ENCODE results near the gene MED28.
"Not testable (repeated sequence)": the region's sequence is repeated elsewhere in the genome, so short reads cannot be mapped to it uniquely, and the experiment has no call there.

The MED28 gene

GRCh38 chr4:17614416-17615299 is at the start of gene MED28:
MED28 (plus strand) TSS chr4:17614641; CDS start chr4:17614655, 14 bp downstream.
- peak; percentile 95 to 96 for DNase-seq

GRCh38 chr4:17565846-17566245 is 48.6 kb upstream of the MED28 start:
- DNase-seq = no peak

- DNase-seq = no peak
These were observed 47.2 kb upstream of the MED28 start for GRCh38 chr4:17567271-17567670.

GRCh38 chr4:17574206-17574605 is 40.2 kb upstream of the MED28 start:
- no peak for DNase-seq

GRCh38 chr4:17575177-17575576 is 39.3 kb upstream of the MED28 start:
- not testable (repeated sequence) for DNase-seq

GRCh38 chr4:17576932-17577664 is 37.3 kb upstream of the MED28 start, which contains the start of gene LAP3:
LAP3 (plus strand) TSS chr4:17577198; CDS start chr4:17577466, 268 bp downstream.
- DNase-seq = peak; percentile 98 to 99

GRCh38 chr4:17577665-17578481 is 36.6 kb upstream of the MED28 start:
- no peak for DNase-seq

- DNase-seq = peak in 1 of 2 donors; percentile 38
These were observed 36.0 kb upstream of the MED28 start for GRCh38 chr4:17578482-17578891.

GRCh38 chr4:17580969-17581368 is 33.5 kb upstream of the MED28 start:
- DNase-seq = no peak

GRCh38 chr4:17583276-17583675 is 31.2 kb upstream of the MED28 start:
- no peak for DNase-seq

GRCh38 chr4:17583941-17584340 is 30.5 kb upstream of the MED28 start:
- DNase-seq = no peak

- DNase-seq = no peak
These were observed 29.8 kb upstream of the MED28 start for GRCh38 chr4:17584521-17585213.

- no peak for DNase-seq
These were observed 27.2 kb upstream of the MED28 start for GRCh38 chr4:17587094-17587822.

GRCh38 chr4:17589355-17589754 is 25.1 kb upstream of the MED28 start:
- DNase-seq = no peak

GRCh38 chr4:17595471-17596005 is 18.9 kb upstream of the MED28 start:
- peak in 1 of 2 donors; percentile 42 for DNase-seq

- DNase-seq = no peak
These were observed 16.9 kb upstream of the MED28 start for GRCh38 chr4:17597517-17597916.

GRCh38 chr4:17599826-17600225 is 14.6 kb upstream of the MED28 start:
- DNase-seq = no peak

GRCh38 chr4:17605236-17605635 is 9.2 kb upstream of the MED28 start:
- DNase-seq = no peak

- DNase-seq = peak in 1 of 2 donors; percentile 18
These were observed 553 bp upstream of the MED28 start for GRCh38 chr4:17613761-17614415.

- DNase-seq = no peak
These were observed 1.8 kb downstream of the MED28 start for GRCh38 chr4:17616283-17616682.

- no peak for DNase-seq
These were observed 4.5 kb downstream of the MED28 start for GRCh38 chr4:17618926-17619325.

Data from CD4-positive, alpha-beta T cell treated with Interleukin-4 for 1 hour (primary cell).